Naive thymus-derived CD4-positive, alpha-beta T cell (primary cell): ENCODE data around the gene CCNB3. TPM values are rescaled to one million over a fixed set of nuclear protein-coding genes. Genes with fewer than 3 reads are reported as not detected.

ENCODE experiments used
- ATAC-seq: fragments of 150-1000 bp; cut with Tn5 transposase; 2 replicates; pipeline ENCODE4 v1.10.0; 2021; ENCODE audit warnings: mild to moderate bottlenecking, moderate library complexity
- CTCF ChIA-PET: fragments of 350-600 bp; sonication (Branson Sonifier 250); formaldehyde crosslinking; loops from one replicate; lab custom pipeline; 2021; ENCODE audit warnings: antibody characterized with exemption; lab: Charles Lee
- POLR2A ChIA-PET: fragments of 350-600 bp; sonication (Branson Sonifier 250); formaldehyde crosslinking; loops from one replicate; lab custom pipeline; 2021; ENCODE audit warnings: antibody characterized with exemption, inconsistent platforms; lab: Charles Lee
- DNase-seq, 9 donors: peaks; one replicate each; pipeline versions ENCODE4 v3.0.0 to v3.0.0-alpha.2; 2020 to 2022; ENCODE audit warnings: mixed read lengths in 1 of 9
- H3K27ac ChIP-seq: one replicate; pipeline ENCODE4 v1.7.0; 2013; ENCODE audit warnings: mild to moderate bottlenecking, low read depth, low read length, moderate library complexity
- H3K27me3 ChIP-seq, 2 donors: one replicate each; pipeline ENCODE4 v1.7.0; 2013; ENCODE audit warnings: low read length in 2 of 2, mild to moderate bottlenecking in 2 of 2, moderate library complexity in 2 of 2; ENCODE audit not compliant: control insufficient read depth in 2 of 2, insufficient read depth in 2 of 2
- H3K36me3 ChIP-seq, 3 experiments: 1 replicate in 2 of 3; 2 replicates in 1 of 3; pipeline ENCODE4 v1.7.0; 2013; ENCODE audit warnings: low read length in 3 of 3, mild to moderate bottlenecking in 3 of 3, moderate library complexity in 1 of 3; ENCODE audit not compliant: insufficient read depth in 3 of 3, control insufficient read depth in 2 of 3
- H3K4me1 ChIP-seq, 2 donors: one replicate each; pipeline ENCODE4 v1.7.0; 2013; ENCODE audit warnings: low read length in 2 of 2, mild to moderate bottlenecking in 2 of 2, moderate library complexity in 1 of 2; ENCODE audit not compliant: control insufficient read depth in 2 of 2, insufficient read depth in 2 of 2
- H3K4me3 ChIP-seq: 2 replicates; pipeline ENCODE4 v1.7.0; 2013; ENCODE audit warnings: mild to moderate bottlenecking, low read length
- H3K9me3 ChIP-seq, 3 experiments: 1 replicate in 2 of 3; 2 replicates in 1 of 3; pipeline ENCODE4 v1.7.0; 2013; ENCODE audit warnings: low read length in 3 of 3; ENCODE audit not compliant: control insufficient read depth in 2 of 3
- H3K27ac Mint-ChIP-seq, 9 donors: one replicate each; pipeline ENCODE4 v1.8.0; 2020 to 2022; ENCODE audit warnings: mixed read lengths in 9 of 9, mild to moderate bottlenecking in 8 of 9, moderate library complexity in 5 of 9, inconsistent platforms in 2 of 9
- H3K27me3 Mint-ChIP-seq, 5 donors: one replicate each; pipeline ENCODE4 v1.8.0; 2021 to 2022; ENCODE audit warnings: mixed read lengths in 5 of 5, mild to moderate bottlenecking in 1 of 5
- H3K36me3 Mint-ChIP-seq, 5 donors: one replicate each; pipeline ENCODE4 v1.8.0; 2020 to 2022; ENCODE audit warnings: mixed read lengths in 5 of 5, mild to moderate bottlenecking in 3 of 5, inconsistent platforms in 1 of 5
- H3K4me1 Mint-ChIP-seq, 7 donors: one replicate each; pipeline ENCODE4 v1.8.0; 2020 to 2022; ENCODE audit warnings: mixed read lengths in 7 of 7, mild to moderate bottlenecking in 3 of 7, inconsistent platforms in 1 of 7
- H3K4me3 Mint-ChIP-seq, 10 donors: one replicate each; pipeline ENCODE4 v1.8.0; 2020 to 2022; ENCODE audit warnings: mild to moderate bottlenecking in 10 of 10, mixed read lengths in 10 of 10, moderate library complexity in 6 of 10, inconsistent platforms in 2 of 10
- H3K9me3 Mint-ChIP-seq, 11 donors: one replicate each; pipeline ENCODE4 v1.8.0; 2020 to 2022; ENCODE audit warnings: mixed read lengths in 11 of 11, mild to moderate bottlenecking in 4 of 11, inconsistent platforms in 1 of 11, moderate library complexity in 1 of 11
- intact Hi-C, 2 donors: fragments of 100-400 bp; cut with micrococcal nuclease; formaldehyde crosslinking; loops; one replicate each; pipeline ENCODE4 v1.15.1; 2023
- polyA plus RNA-seq, 2 donors: library from polyadenylated mRNA; unstranded; fragments of 300-500 nt; fragmentation: Illumina TruSeq; gene quantifications; one replicate each; pipeline ENCODE4 v1.2.3, GENCODE V29; 2021
- total RNA-seq, 6 experiments: library from RNA in 5 of 6; stranded (reverse) in 5 of 6; gene quantifications; 1 replicate in 5 of 6; 2 replicates in 1 of 6; pipeline ENCODE4 v1.2.3 and lab custom pipeline; 2021 to 2026

CCNB3 gene
- total and polyA plus RNA-seq, 7 experiments from 2014 or later: 0.22 to 2.3 (median 0.31) TPM

- Histone ChIP-seq H3K4me3 (no peak overlapping the region), H3K4me1 (no peaks in the 10 kb centered on the region), H3K9me3 (no peaks in the 10 kb centered on the region), H3K36me3 (no peaks in the 10 kb centered on the region), H3K27ac (no peak overlapping the region), H3K27me3 (no peaks in the 10 kb centered on the region)
- H3K4me3 Mint-ChIP-seq: no peak overlapping the region
- no peak overlapping the region for H3K27ac Mint-ChIP-seq
- no peaks in the 10 kb centered on the region for H3K4me1 Mint-ChIP-seq
- H3K36me3 Mint-ChIP-seq: no peaks in the 10 kb centered on the region
- ChIA-PET POLR2A (no interaction called here), CTCF (no interaction called here)
- peaks cover 0 to 3% (median 0%) of the 10 kb centered on the region in 11 donors for H3K9me3 Mint-ChIP-seq
- DNase-seq: no peak
- H3K27me3 Mint-ChIP-seq: peaks cover 0 to 3% (median 0%) of the 10 kb centered on the region in 5 donors
- intact Hi-C loops: no loop called here
- no peak for ATAC-seq
Measured at GRCh38 chrX:50168241-50168687, 36.3 kb upstream of the CCNB3 start.

- Mint-ChIP-seq H3K9me3 (peaks cover 0 to 10% (median 4%) of the 10 kb centered on the region in 11 donors), H3K4me3 (no peak overlapping the region), H3K36me3 (no peaks in the 10 kb centered on the region), H3K4me1 (no peaks in the 10 kb centered on the region), H3K27ac (no peak overlapping the region), H3K27me3 (peaks cover 0 to 4% (median 0%) of the 10 kb centered on the region in 5 donors)
- no peaks in the 10 kb centered on the region for H3K4me1 ChIP-seq
- ATAC-seq: no peak
- no peaks in the 10 kb centered on the region for H3K36me3 ChIP-seq
- ChIA-PET CTCF (no interaction called here), POLR2A (no interaction called here)
- intact Hi-C loops: no loop called here
- H3K9me3 ChIP-seq: no peaks in the 10 kb centered on the region
- no peak overlapping the region for H3K4me3 ChIP-seq
- no peak for DNase-seq
- no peaks in the 10 kb centered on the region for H3K27me3 ChIP-seq
- no peak overlapping the region for H3K27ac ChIP-seq
Measured at GRCh38 chrX:50169717-50170116, 34.8 kb upstream of the CCNB3 start.

GRCh38 chrX:50180073-50180940, 24.3 kb upstream of the CCNB3 start:
- DNase-seq (no peak), ATAC-seq (no peak)
- H3K4me3 Mint-ChIP-seq: no peak overlapping the region
- H3K36me3 Mint-ChIP-seq: no peaks in the 10 kb centered on the region
- no peak overlapping the region for H3K4me3 ChIP-seq
- no peaks in the 10 kb centered on the region for H3K36me3 ChIP-seq
- ChIA-PET CTCF (no interaction called here), POLR2A (interaction anchor here (0.7 kb wide), 1 partner anchor 1178 kb away, joined by 3 read pairs; no protein-coding TSS in a partner anchor)
- H3K27ac ChIP-seq: no peak overlapping the region
- H3K27ac Mint-ChIP-seq: no peak overlapping the region
- H3K27me3 ChIP-seq: no peaks in the 10 kb centered on the region
- H3K27me3 Mint-ChIP-seq: peaks cover 0 to 8% (median 0%) of the 10 kb centered on the region in 5 donors
- H3K9me3 Mint-ChIP-seq: peaks cover 0 to 1% (median 0%) of the 10 kb centered on the region in 11 donors
- intact Hi-C loops: no loop called here
- no peaks in the 10 kb centered on the region for H3K9me3 ChIP-seq
- no peaks in the 10 kb centered on the region for H3K4me1 ChIP-seq
- no peaks in the 10 kb centered on the region for H3K4me1 Mint-ChIP-seq

GRCh38 chrX:50183891-50184290, 20.7 kb upstream of the CCNB3 start:
- CTCF ChIA-PET: no interaction called here
- Histone ChIP-seq H3K4me1 (no peaks in the 10 kb centered on the region), H3K4me3 (no peak overlapping the region), H3K27me3 (no peaks in the 10 kb centered on the region), H3K27ac (no peak overlapping the region), H3K9me3 (no peaks in the 10 kb centered on the region), H3K36me3 (no peaks in the 10 kb centered on the region)
- H3K4me1 Mint-ChIP-seq: no peaks in the 10 kb centered on the region
- H3K27ac Mint-ChIP-seq: no peak overlapping the region
- no peak for DNase-seq
- intact Hi-C loops: no loop called here
- H3K4me3 Mint-ChIP-seq: no peak overlapping the region
- H3K27me3 Mint-ChIP-seq: peaks cover 0 to 5% (median 0%) of the 10 kb centered on the region in 5 donors
- no peak for ATAC-seq
- H3K36me3 Mint-ChIP-seq: no peaks in the 10 kb centered on the region
- POLR2A ChIA-PET: no interaction called here
- peaks cover 0 to 1% (median 0%) of the 10 kb centered on the region in 11 donors for H3K9me3 Mint-ChIP-seq

- Mint-ChIP-seq H3K4me1 (no peaks in the 10 kb centered on the region), H3K4me3 (no peak overlapping the region), H3K27ac (no peak overlapping the region), H3K36me3 (no peaks in the 10 kb centered on the region), H3K27me3 (peaks cover 0 to 2% (median 0%) of the 10 kb centered on the region in 5 donors), H3K9me3 (peaks cover 0 to 2% (median 0%) of the 10 kb centered on the region in 11 donors)
- ATAC-seq (no peak), DNase-seq (no peak)
- Histone ChIP-seq H3K36me3 (no peaks in the 10 kb centered on the region), H3K27me3 (no peaks in the 10 kb centered on the region), H3K4me3 (no peak overlapping the region), H3K9me3 (no peaks in the 10 kb centered on the region), H3K27ac (no peak overlapping the region), H3K4me1 (no peaks in the 10 kb centered on the region)
- intact Hi-C loops: no loop called here
- ChIA-PET POLR2A (no interaction called here), CTCF (no interaction called here)
Measured at GRCh38 chrX:50188859-50189600, 15.5 kb upstream of the CCNB3 start.

- Mint-ChIP-seq H3K36me3 (no peaks in the 10 kb centered on the region), H3K4me3 (no peak overlapping the region), H3K9me3 (peaks cover 0 to 4% (median 0%) of the 10 kb centered on the region in 11 donors), H3K27ac (no peak overlapping the region), H3K4me1 (peaks cover 0 to 3% (median 1%) of the 10 kb centered on the region in 7 donors), H3K27me3 (peaks cover 0 to 19% (median 8%) of the 10 kb centered on the region in 5 donors)
- intact Hi-C loops: no loop called here
- no peak for DNase-seq
- H3K36me3 ChIP-seq: no peaks in the 10 kb centered on the region
- ChIA-PET CTCF (no interaction called here), POLR2A (no interaction called here)
- no peaks in the 10 kb centered on the region for H3K27me3 ChIP-seq
- H3K4me3 ChIP-seq: no peak overlapping the region
- no peaks in the 10 kb centered on the region for H3K9me3 ChIP-seq
- no peak for ATAC-seq
- no peak overlapping the region for H3K27ac ChIP-seq
- no peaks in the 10 kb centered on the region for H3K4me1 ChIP-seq
Measured at GRCh38 chrX:50198348-50198747, 6.2 kb upstream of the CCNB3 start.
